Psoas muscle (tissue), 8 donors: Measurements from ENCODE around the gene SLC35A3. TPM values are rescaled to one million over a fixed set of nuclear protein-coding genes. Genes with fewer than 3 reads are reported as not detected.
"Not testable (repeated sequence)": the region's sequence is repeated elsewhere in the genome, so short reads cannot be mapped to it uniquely, and the experiment has no call there.

Experiments
- ATAC-seq, 4 donors: fragments of 200-7000 bp; cut with Tn5 transposase; one replicate each; pipeline ENCODE4 v1.9.1; 2020; ENCODE audit warnings: moderate library complexity in 3 of 4, mild to moderate bottlenecking in 2 of 4
- DNase-seq, 2 donors: peaks; one replicate each; pipeline ENCODE4 v3.0.0-alpha.2; 2020
- H3K27ac ChIP-seq: fragments of 200-600 bp; one replicate; pipeline ENCODE4 v1.8.0; 2022
- H3K27me3 ChIP-seq, 3 donors: fragments of 200-600 bp in 1 of 3; one replicate each; pipeline versions ENCODE4 v1.6.1 to v1.8.0; 2013 to 2022; ENCODE audit warnings: low read length in 2 of 3, mild to moderate bottlenecking in 2 of 3, moderate library complexity in 1 of 3; ENCODE audit not compliant: insufficient read depth in 3 of 3
- H3K36me3 ChIP-seq, 2 donors: fragments of 200-600 bp in 1 of 2; one replicate each; pipeline versions ENCODE4 v1.6.1 to v1.8.0; 2013 to 2022; ENCODE audit warnings: low read depth in 1 of 2, mild to moderate bottlenecking in 1 of 2, moderate library complexity in 1 of 2; ENCODE audit not compliant: insufficient read depth in 1 of 2
- H3K4me1 ChIP-seq: fragments of 200-600 bp; one replicate; pipeline ENCODE4 v1.8.0; 2022
- H3K4me3 ChIP-seq: fragments of 200-600 bp; one replicate; pipeline ENCODE4 v1.8.0; 2022; ENCODE audit warnings: mild to moderate bottlenecking
- H3K9me3 ChIP-seq: fragments of 200-600 bp; one replicate; pipeline ENCODE4 v1.8.0; 2022
- WGBS, 3 donors: extraction: QIAGEN DNeasy Blood & Tissue Kit; methylation state at CpG; one replicate each; pipeline versions ENCODE4 v1.1.6 to v1.1.7; 2013; 5-methylcytosine and 5-hydroxymethylcytosine counted together
- intact Hi-C, 2 donors: fragments of 100-400 bp; cut with DNase I; formaldehyde crosslinking; loops; one replicate each; pipeline versions ENCODE4 v1.11.0 to v1.14.2; 2022
- polyA plus RNA-seq, 3 donors: library from polyadenylated mRNA; stranded (reverse); fragments of 200-250 nt; gene quantifications; one replicate each; pipeline ENCODE4 v1.2.3, GENCODE V29; 2013
- total RNA-seq, 4 donors: library from RNA; stranded (reverse); fragmentation: NEBNext Ultra II Directional in 2 of 4; extraction: Animal tissue kit (Norgen Biotek cat#: 25700) in 2 of 4; gene quantifications; one replicate each; pipeline versions ENCODE4 v1.2.1 to v1.2.4, GENCODE V29; 2021 to 2023
- TF ChIP-seq, protein P1 (sequence below): fragments of 200-600 bp; IDR thresholded peaks from one replicate; pipeline ENCODE4 v1.8.0; 2022; ENCODE audit warnings: antibody characterized with exemption
- donor health status: healthy with polysubstance abuse.
- donor health status: DM: no; HTN: no; CAD: no; lungs with moderate emphysema.
- donor health status: Bipolar disorder and iron deficiency.
- donor health status: healthy.
- donor health status: DM: yes; HTN: yes; CAD: no.
- donor health status: DM: no; HTN: no; CAD: no.
- donor health status: DM: no; HTN: no; CAD: no.
- donor health status: DM: yes; HTN: yes; CAD: no.

The SLC35A3 gene
- total and polyA plus RNA-seq, 7 donors = 3.5 to 8.6 (median 6.4) TPM

- DNase-seq = no peak
- Histone ChIP-seq H3K27me3 (no peaks in the 10 kb centered on the region), H3K36me3 (no peaks in the 10 kb centered on the region), H3K4me3 (no peak overlapping the region), H3K27ac (no peak overlapping the region), H3K4me1 (no peaks in the 10 kb centered on the region), H3K9me3 (no peaks in the 10 kb centered on the region)
- intact Hi-C loops = no loop called here
- no peak for ATAC-seq
- WGBS, 3 donors = 69 to 79% (median 70%) methylated on average over 1 of the region's 1 CpG
- TF ChIP-seq, protein P1, sequence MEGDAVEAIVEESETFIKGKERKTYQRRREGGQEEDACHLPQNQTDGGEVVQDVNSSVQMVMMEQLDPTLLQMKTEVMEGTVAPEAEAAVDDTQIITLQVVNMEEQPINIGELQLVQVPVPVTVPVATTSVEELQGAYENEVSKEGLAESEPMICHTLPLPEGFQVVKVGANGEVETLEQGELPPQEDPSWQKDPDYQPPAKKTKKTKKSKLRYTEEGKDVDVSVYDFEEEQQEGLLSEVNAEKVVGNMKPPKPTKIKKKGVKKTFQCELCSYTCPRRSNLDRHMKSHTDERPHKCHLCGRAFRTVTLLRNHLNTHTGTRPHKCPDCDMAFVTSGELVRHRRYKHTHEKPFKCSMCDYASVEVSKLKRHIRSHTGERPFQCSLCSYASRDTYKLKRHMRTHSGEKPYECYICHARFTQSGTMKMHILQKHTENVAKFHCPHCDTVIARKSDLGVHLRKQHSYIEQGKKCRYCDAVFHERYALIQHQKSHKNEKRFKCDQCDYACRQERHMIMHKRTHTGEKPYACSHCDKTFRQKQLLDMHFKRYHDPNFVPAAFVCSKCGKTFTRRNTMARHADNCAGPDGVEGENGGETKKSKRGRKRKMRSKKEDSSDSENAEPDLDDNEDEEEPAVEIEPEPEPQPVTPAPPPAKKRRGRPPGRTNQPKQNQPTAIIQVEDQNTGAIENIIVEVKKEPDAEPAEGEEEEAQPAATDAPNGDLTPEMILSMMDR = no peak
Observed at GRCh38 chr1:99952522-99952921, 17.3 kb upstream of the SLC35A3 start.

DNA sequence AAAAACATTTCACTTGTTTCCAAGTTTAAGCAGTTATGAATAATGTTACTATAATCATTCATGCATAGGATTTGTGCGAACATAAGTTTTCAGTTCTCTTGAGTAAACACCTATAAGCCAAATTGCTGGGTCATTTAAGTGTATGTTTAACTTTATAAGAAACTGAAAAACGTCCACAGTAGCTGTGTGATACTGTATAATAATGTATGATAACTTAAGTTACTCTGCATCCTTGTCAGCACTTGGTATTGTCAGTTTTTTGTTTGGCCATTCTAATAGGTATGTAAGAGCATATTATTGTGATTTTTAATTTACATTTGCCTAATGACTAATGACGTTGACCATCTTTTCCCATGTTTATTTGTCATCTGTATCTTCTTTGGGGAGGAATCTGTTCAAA, 14.4 kb upstream of the SLC35A3 start:
- Histone ChIP-seq H3K27me3 (no peaks in the 10 kb centered on the region), H3K36me3 (no peaks in the 10 kb centered on the region), H3K9me3 (no peaks in the 10 kb centered on the region), H3K4me1 (no peaks in the 10 kb centered on the region), H3K4me3 (no peak overlapping the region), H3K27ac (no peak overlapping the region)
- ATAC-seq (no peak), DNase-seq (no peak)
- TF ChIP-seq, protein P1 = no peak
- WGBS, 3 donors = 85 to 89% (median 85%) methylated on average over 3 of the region's 3 CpGs
- intact Hi-C loops = no loop called here

DNA sequence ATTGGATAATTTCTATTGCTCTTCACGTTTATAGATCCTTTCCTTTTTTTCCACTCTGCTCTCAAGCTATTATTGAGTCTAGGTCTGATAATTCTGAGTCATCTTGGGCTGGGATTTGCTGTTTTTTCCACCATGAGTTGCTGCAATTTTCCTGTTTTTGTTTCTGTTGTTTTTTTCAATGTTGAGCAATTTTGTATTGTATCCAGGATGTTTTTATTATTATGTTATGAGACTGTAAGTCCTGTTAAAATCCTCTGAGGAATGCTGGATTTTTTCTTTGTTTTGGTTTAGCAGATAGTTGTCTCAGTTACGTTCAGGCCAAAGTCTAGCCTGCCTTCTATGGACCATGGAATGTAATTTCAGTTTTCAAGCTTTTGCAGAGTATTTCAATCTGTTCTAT, 13.0 kb upstream of the SLC35A3 start:
- Histone ChIP-seq H3K9me3 (no peaks in the 10 kb centered on the region), H3K4me3 (no peak overlapping the region), H3K36me3 (no peaks in the 10 kb centered on the region), H3K27me3 (no peaks in the 10 kb centered on the region), H3K4me1 (no peaks in the 10 kb centered on the region), H3K27ac (no peak overlapping the region)
- ATAC-seq = peak in 1 of 4 donors; percentile 66
- WGBS, 3 donors = 15 to 24% (median 16%) methylated on average over 2 of the region's 2 CpGs
- TF ChIP-seq, protein P1 = no peak
- intact Hi-C loops = no loop called here
- no peak for DNase-seq

DNA sequence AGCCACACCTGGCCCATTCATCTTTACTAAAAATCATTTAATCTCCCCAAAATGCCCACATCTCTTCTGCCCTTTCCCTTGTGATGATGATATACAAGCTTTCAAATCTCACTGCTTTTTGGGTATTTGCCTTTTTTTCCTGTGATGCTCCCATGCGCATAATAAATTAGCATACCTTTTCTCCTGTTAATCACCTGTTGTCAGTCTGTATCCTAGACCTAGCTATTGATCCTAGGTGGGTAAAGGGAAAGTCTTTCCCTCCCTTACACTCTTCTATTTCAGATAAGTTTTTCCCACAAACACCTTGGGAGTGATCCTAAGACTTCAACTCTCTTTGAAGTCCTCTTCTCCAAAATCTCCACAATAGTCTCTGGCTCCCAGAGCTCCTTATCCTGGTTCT, 12.0 kb upstream of the SLC35A3 start:
- Histone ChIP-seq H3K4me1 (no peaks in the 10 kb centered on the region), H3K27ac (no peak overlapping the region), H3K27me3 (no peaks in the 10 kb centered on the region), H3K9me3 (no peaks in the 10 kb centered on the region), H3K4me3 (no peak overlapping the region), H3K36me3 (no peaks in the 10 kb centered on the region)
- WGBS, 3 donors = 83 to 92% (median 90%) methylated on average over 1 of the region's 1 CpG
- ATAC-seq = no peak
- intact Hi-C loops = no loop called here
- no peak for DNase-seq
- TF ChIP-seq, protein P1 = no peak

GRCh38 chr1:99959189-99959705, 10.5 kb upstream of the SLC35A3 start:
- H3K27ac ChIP-seq, H3K36me3 ChIP-seq, DNase-seq, H3K9me3 ChIP-seq, intact Hi-C loops, ATAC-seq, H3K4me3 ChIP-seq, H3K27me3 ChIP-seq, H3K4me1 ChIP-seq: not testable (repeated sequence)
- WGBS, 3 donors = 72 to 74% (median 73%) methylated on average over 7 of the region's 7 CpGs

DNA sequence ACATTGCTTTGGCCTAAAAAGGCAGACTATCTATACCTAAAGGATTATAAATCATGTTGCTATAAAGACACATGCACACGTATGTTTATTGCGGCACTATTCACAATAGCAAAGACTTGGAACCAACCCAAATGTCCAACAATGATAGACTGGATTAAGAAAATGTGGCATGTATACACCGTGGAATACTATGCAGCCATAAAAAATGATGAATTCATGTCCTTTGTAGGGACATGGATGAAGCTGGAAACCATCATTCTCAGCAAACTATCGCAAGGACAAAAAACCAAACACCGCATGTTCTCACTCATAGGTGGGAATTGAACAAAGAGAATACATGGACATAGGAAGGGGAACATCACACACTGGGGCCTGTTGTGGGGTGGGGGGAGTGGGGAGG, 9.5 kb upstream of the SLC35A3 start:
- ATAC-seq, H3K9me3 ChIP-seq, intact Hi-C loops, H3K36me3 ChIP-seq, H3K27me3 ChIP-seq, H3K4me3 ChIP-seq, H3K4me1 ChIP-seq, H3K27ac ChIP-seq, DNase-seq: not testable (repeated sequence)
- 92 to 96% (median 96%) methylated on average over 3 to 5 of the region's 5 CpGs for WGBS, 3 donors
